ENCODE data around the gene TP73.

GRCh38 chr1:3630161-3630611, 22.1 kb upstream of the TP73 start:
- TF ChIP-seq POLR2A (IDR thresholded peaks at IDR 0.05), result no peak
- TF ChIP-seq, protein P1, sequence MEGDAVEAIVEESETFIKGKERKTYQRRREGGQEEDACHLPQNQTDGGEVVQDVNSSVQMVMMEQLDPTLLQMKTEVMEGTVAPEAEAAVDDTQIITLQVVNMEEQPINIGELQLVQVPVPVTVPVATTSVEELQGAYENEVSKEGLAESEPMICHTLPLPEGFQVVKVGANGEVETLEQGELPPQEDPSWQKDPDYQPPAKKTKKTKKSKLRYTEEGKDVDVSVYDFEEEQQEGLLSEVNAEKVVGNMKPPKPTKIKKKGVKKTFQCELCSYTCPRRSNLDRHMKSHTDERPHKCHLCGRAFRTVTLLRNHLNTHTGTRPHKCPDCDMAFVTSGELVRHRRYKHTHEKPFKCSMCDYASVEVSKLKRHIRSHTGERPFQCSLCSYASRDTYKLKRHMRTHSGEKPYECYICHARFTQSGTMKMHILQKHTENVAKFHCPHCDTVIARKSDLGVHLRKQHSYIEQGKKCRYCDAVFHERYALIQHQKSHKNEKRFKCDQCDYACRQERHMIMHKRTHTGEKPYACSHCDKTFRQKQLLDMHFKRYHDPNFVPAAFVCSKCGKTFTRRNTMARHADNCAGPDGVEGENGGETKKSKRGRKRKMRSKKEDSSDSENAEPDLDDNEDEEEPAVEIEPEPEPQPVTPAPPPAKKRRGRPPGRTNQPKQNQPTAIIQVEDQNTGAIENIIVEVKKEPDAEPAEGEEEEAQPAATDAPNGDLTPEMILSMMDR (IDR thresholded peaks at IDR 0.05), result no peak
